Pancreas (tissue), 10 donors: ENCODE results near the gene PSD. TPM values are rescaled to one million over a fixed set of nuclear protein-coding genes. Genes with fewer than 3 reads are reported as not detected.

Experiments
- ATAC-seq, 4 donors: fragments of 200-7000 bp; cut with Tn5 transposase; one replicate each; pipeline versions ENCODE4 v1.8.0 to v1.9.1; 2020; ENCODE audit warnings: mild to moderate bottlenecking in 4 of 4, moderate library complexity in 4 of 4
- DNase-seq, 6 donors: peaks; one replicate each; pipeline ENCODE4 v3.0.0-alpha.2; 2020
- FAIRE-seq: peaks from 2 replicates; lab custom pipeline; 2012; peaks lifted over from hg19 to GRCh38; lab: Jason Lieb, UNC
- H3K27ac ChIP-seq, 4 donors: fragments of 200-600 bp; sonication (generic); 1 replicate in 3 of 4; 2 replicates in 1 of 4; pipeline versions ENCODE4 v1.5.0 to v1.8.0; 2020
- H3K27me3 ChIP-seq, 4 donors: fragments of 200-600 bp; one replicate each; pipeline ENCODE4 v1.8.0; 2021
- H3K36me3 ChIP-seq, 3 donors: fragments of 200-600 bp; sonication (generic) in 1 of 3; one replicate each; pipeline versions ENCODE4 v1.5.0 to v1.8.0; 2020 to 2021
- H3K4me1 ChIP-seq, 3 donors: fragments of 200-600 bp; one replicate each; pipeline ENCODE4 v1.8.0; 2021
- H3K4me3 ChIP-seq, 4 donors: fragments of 200-600 bp; sonication (generic) in 2 of 4; one replicate each; pipeline versions ENCODE4 v1.5.0 to v1.8.0; 2020 to 2021
- H3K9me3 ChIP-seq, 4 donors: fragments of 200-600 bp; one replicate each; pipeline ENCODE4 v1.8.0; 2021
- CTCF ChIP-seq, 4 donors: fragments of 200-600 bp; sonication (generic) in 3 of 4; IDR thresholded peaks; one replicate each; pipeline versions ENCODE4 v1.5.0 to v1.8.0; 2021; ENCODE audit warnings: antibody characterized with exemption in 4 of 4
- WGBS, 2 donors: extraction: QIAGEN DNeasy Blood & Tissue Kit; methylation state at CpG; one replicate each; pipeline ENCODE4 v1.1.7; 2013; 5-methylcytosine and 5-hydroxymethylcytosine counted together
- intact Hi-C, 3 donors: fragments of 100-400 bp; cut with DNase I; formaldehyde crosslinking; loops; one replicate each; pipeline versions ENCODE4 v1.11.1 to v1.14.2; 2022
- polyA plus RNA-seq, 2 donors: library from polyadenylated mRNA; stranded (reverse); fragments of 200-250 nt; gene quantifications; one replicate each; pipeline ENCODE4 v1.2.3, GENCODE V29; 2013
- total RNA-seq, 6 donors: library from RNA; stranded (reverse); fragmentation: NEBNext Ultra II Directional in 4 of 6; extraction: Animal tissue kit (Norgen Biotek cat#: 25700) in 4 of 6; gene quantifications; one replicate each; pipeline versions ENCODE4 v1.2.1 to v1.2.4, GENCODE V29; 2021 to 2023
- donor health status: healthy with polysubstance abuse.
- donor health status: DM: no; HTN: no; CAD: no; lungs with moderate emphysema.
- donor health status: DM: no; HTN: no; CAD: no.
- donor health status: control.
- donor health status: control.
- donor health status: Bipolar disorder and iron deficiency.
- donor health status: DM: yes; HTN: yes; CAD: no.
- donor health status: DM: no; HTN: no; CAD: no.
- donor health status: DM: no; HTN: no; CAD: no.
- donor health status: DM: yes; HTN: yes; CAD: no.

PSD gene
- total and polyA plus RNA-seq, 8 donors, result 2.1 to 30.9 (median 5.2) TPM

- Histone ChIP-seq H3K27ac (no peak overlapping the region), H3K9me3 (no peaks in the 10 kb centered on the region), H3K4me3 (no peak overlapping the region), H3K27me3 (peaks cover 0 to 17% (median 2%) of the 10 kb centered on the region in 4 donors), H3K4me1 (no peaks in the 10 kb centered on the region), H3K36me3 (no peaks in the 10 kb centered on the region)
- ATAC-seq (no peak), FAIRE-seq (no peak), DNase-seq (no peak)
- WGBS, 2 donors, result 81 to 92% methylated on average over 2 of the region's 2 CpGs
- intact Hi-C loops, result loop anchor here in 1 of 3 donors (10.0 kb wide), 1 partner anchor 178 kb away; no protein-coding TSS in a partner anchor
- no peak for TF ChIP-seq CTCF (IDR thresholded peaks at IDR 0.05)
These were observed 11.8 kb downstream of the PSD start for GRCh38 chr10:102406815-102407214.

- ATAC-seq (no peak), DNase-seq (peak in 1 of 6 donors; percentile 36), FAIRE-seq (no peak)
- no peaks in the 10 kb centered on the region for H3K9me3 ChIP-seq
- no peaks in the 10 kb centered on the region for H3K36me3 ChIP-seq
- H3K27ac ChIP-seq, result no peak overlapping the region
- H3K27me3 ChIP-seq, result peaks cover 0 to 12% (median 2%) of the 10 kb centered on the region in 4 donors
- no peak overlapping the region for H3K4me3 ChIP-seq
- TF ChIP-seq CTCF (IDR thresholded peaks at IDR 0.05), result no peak
- intact Hi-C loops, result loop anchor here in 1 of 3 donors (10.0 kb wide), 1 partner anchor 179 kb away; no protein-coding TSS in a partner anchor
- no peaks in the 10 kb centered on the region for H3K4me1 ChIP-seq
- 55 to 64% methylated on average over 6 of the region's 6 CpGs for WGBS, 2 donors
These were observed 13.0 kb downstream of the PSD start for GRCh38 chr10:102405632-102406031.

GRCh38 chr10:102405108-102405571, 13.4 kb downstream of the PSD start:
- FAIRE-seq (no peak), DNase-seq (peak in 2 of 6 donors; percentile 56 to 74), ATAC-seq (no peak)
- Histone ChIP-seq H3K4me1 (no peaks in the 10 kb centered on the region), H3K4me3 (no peak overlapping the region), H3K9me3 (no peaks in the 10 kb centered on the region), H3K27me3 (peaks cover 0 to 8% (median 0%) of the 10 kb centered on the region in 4 donors), H3K36me3 (no peaks in the 10 kb centered on the region), H3K27ac (no peak overlapping the region)
- intact Hi-C loops, result loop anchor here in 1 of 3 donors (10.0 kb wide), 1 partner anchor 180 kb away; no protein-coding TSS in a partner anchor
- WGBS, 2 donors, result 60 to 64% methylated on average over 19 of the region's 19 CpGs
- no peak for TF ChIP-seq CTCF (IDR thresholded peaks at IDR 0.05)

- H3K36me3 ChIP-seq, result no peaks in the 10 kb centered on the region
- peaks cover 0 to 5% (median 0%) of the 10 kb centered on the region in 4 donors for H3K27me3 ChIP-seq
- H3K27ac ChIP-seq, result no peak overlapping the region
- FAIRE-seq (no peak), DNase-seq (peak in 1 of 6 donors; percentile 60), ATAC-seq (no peak)
- 77 to 78% methylated on average over 14 to 17 of the region's 17 CpGs for WGBS, 2 donors
- no peak overlapping the region for H3K4me3 ChIP-seq
- peaks cover 0 to 5% (median 0%) of the 10 kb centered on the region in 3 donors for H3K4me1 ChIP-seq
- intact Hi-C loops, result loop anchor here in 1 of 3 donors (10.0 kb wide), 1 partner anchor 180 kb away; no protein-coding TSS in a partner anchor
- no peak for TF ChIP-seq CTCF (IDR thresholded peaks at IDR 0.05)
- no peaks in the 10 kb centered on the region for H3K9me3 ChIP-seq
These were observed 14.1 kb downstream of the PSD start for GRCh38 chr10:102404361-102405107.
